GM21447 (cell line): ENCODE results near the gene SPSB1.

Experiments
- ATAC-seq: cut with Tn5 transposase; IDR thresholded peaks from one replicate; pipeline ENCODE4 v1.9.1; 2021; ENCODE audit not compliant: unreplicated experiment

The SPSB1 gene

DNA sequence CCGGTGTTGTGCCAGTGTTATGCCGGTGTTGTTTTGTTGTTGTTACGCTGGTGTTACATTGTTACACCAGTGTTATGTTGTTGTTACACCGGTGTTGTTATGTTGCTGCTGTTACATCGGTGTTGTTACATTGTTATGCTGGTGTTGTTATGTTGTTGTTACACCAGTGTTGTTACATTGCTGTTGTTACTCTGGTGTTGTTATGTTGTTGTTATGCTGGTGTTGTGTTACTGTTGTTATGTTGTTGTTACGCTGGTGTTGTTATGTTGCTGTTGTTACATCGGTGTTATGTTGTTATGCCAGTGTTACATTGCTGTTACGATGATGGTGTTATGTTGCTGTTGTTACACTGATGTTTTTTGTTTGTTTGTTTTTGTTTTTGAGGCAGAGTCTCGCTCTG is 34.1 kb upstream of the SPSB1 start:
- no peak for ATAC-seq

DNA sequence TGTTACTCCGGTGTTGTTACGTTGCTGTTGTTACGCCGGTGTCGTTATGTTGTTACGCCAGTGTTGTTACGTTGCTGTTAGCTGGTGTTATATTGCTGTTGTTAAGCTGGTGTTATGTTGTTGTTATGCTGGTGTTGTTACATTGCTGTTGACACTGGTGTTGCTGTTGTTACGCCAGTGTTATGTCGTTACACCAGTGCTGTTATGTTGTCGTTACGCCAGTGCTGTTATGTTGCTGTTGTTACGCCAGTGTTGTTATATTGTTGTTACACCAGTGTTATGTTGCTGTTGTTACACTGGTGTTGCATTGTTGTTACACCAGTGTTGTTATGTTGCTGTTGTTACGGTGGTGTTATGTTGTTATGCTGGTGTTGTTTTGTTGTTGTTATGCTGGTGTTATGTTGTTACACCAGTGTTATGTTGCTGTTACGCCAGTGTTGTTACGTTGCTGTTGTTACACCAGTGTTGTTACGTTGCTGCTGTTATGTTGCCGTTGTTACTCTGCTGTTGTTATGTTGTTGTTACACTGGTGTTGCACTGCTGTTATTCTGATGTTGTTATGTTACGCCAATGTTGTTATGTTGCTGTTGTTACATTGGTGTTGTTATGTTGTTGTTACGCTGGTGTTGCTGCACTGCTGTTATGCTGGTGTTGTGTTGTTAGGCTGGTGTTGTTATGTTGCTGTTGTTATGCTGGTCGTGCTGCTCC is 32.5 kb upstream of the SPSB1 start:
- ATAC-seq = no peak

DNA sequence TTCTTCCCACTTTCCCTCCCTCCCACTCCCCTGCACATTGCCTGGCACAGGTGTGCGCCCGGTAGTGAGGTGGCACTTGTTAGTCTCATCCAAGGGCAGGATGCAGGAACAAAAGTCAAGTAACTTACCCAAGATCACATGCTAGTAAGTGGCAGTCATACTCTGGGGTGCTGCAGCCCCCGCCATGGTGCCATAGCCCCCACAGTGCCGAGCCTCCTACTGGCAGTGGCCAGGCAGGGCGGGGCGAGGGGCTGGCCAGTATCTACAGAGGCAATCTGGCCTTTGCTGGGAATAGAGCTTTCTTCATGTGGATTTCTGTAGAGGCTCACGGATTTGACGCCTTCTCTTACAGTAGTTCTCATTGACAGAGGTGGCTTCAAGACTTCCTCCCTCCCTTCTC is 31.2 kb upstream of the SPSB1 start:
- ATAC-seq = no peak

DNA sequence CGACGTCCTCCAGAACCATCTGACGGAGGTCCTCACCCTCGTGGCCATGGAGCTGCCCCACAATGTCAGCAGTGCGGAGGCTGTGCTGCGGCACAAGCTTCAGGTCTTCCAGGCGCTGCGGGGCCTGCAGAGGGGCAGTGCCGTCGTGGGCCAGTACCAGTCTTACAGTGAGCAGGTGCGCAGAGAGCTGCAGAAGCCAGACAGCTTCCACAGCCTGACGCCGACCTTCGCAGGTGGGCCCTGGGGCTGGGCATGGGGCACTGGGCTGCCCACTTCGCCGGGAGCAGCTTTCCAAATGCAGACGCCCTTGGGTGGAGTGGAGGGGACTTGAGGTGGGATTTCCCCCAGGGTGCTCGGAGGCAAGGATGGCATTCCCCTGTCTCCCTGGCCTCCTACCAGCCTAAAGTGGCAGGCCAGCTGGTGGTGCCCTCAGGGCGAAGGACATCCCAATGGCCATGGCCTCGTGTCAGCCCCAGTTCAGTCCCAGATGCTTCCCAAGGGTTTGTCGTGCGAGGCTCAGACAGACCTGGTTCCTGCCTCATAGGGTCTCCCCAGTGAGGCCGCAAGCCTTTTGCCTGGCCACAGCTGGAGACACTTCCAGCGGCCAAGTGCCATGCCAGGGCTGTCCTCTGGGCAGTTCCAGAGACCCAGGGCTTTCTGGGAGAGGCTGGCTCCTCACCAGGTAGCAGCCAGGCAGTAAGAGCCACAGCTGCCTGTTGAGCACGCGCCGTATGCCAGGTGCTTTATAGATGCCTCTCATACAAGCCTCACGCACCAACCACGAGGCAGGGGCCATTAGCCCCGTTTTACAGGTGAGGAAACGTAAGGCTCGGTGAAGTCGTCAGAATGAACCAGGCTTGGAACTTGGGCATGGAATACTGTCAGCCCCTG is 30.4 kb upstream of the SPSB1 start:
- no peak for ATAC-seq

DNA sequence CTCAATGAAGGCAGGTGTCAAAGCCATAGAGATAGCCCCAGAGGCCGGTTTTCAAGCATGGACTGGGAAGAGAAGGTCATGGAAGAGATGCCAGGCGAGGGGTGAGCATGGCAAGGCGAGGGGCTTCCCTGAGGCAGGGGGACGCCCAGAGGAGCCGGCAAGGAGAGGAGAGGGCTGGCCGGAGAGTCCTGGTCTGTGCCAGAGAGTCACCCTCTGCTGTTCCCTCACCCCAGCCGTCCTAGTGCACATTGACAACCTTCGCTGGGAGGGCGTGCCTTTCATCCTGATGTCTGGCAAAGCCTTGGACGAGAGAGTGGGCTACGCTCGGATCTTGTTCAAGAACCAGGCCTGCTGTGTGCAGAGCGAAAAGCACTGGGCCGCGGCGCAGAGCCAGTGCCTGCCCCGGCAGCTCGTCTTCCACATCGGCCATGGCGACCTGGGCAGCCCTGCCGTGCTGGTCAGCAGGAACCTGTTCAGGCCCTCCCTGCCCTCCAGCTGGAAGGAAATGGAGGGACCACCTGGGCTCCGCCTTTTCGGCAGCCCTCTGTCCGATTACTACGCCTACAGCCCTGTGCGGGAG is 29.3 kb upstream of the SPSB1 start:
- no peak for ATAC-seq

DNA sequence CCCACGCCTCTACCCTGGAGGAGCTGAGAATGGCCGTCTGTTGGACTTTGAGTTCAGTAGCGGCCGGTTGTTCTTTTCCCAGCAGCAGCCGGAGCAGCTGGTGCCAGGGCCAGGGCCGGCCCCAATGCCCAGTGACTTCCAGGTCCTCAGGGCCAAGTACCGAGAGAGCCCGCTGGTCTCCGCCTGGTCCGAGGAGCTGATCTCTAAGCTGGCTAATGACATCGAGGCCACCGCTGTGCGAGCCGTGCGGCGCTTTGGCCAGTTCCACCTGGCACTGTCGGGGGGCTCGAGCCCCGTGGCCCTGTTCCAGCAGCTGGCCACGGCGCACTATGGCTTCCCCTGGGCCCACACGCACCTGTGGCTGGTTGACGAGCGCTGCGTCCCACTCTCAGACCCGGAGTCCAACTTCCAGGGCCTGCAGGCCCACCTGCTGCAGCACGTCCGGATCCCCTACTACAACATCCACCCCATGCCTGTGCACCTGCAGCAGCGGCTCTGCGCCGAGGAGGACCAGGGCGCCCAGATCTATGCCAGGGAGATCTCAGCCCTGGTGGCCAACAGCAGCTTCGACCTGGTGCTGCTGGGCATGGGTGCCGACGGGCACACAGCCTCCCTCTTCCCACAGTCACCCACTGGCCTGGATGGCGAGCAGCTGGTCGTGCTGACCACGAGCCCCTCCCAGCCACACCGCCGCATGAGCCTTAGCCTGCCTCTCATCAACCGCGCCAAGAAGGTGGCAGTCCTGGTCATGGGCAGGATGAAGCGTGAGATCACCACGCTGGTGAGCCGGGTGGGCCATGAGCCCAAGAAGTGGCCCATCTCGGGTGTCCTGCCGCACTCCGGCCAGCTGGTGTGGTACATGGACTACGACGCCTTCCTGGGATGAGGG is 28.5 kb upstream of the SPSB1 start:
- no peak for ATAC-seq

DNA sequence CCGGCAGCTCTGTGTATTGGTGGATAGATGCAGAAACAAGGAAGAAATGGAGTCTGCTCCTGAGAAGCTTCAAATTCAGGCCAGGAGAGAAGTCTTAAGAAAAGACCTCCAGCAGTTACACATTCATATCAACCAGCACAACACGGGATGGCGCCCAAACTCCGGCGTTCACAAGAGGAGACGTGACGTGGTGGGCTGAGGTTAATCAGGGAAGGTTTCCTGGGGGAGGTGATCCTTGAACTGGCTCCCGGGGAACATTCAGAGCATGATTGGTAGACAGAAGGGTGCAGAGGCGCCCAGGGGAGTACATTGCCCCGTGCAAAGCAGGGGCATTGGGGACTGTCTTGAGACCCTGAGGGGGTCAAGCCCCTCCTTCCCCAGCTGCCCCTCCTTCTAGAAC is 27.7 kb upstream of the SPSB1 start:
- ATAC-seq = no peak

DNA sequence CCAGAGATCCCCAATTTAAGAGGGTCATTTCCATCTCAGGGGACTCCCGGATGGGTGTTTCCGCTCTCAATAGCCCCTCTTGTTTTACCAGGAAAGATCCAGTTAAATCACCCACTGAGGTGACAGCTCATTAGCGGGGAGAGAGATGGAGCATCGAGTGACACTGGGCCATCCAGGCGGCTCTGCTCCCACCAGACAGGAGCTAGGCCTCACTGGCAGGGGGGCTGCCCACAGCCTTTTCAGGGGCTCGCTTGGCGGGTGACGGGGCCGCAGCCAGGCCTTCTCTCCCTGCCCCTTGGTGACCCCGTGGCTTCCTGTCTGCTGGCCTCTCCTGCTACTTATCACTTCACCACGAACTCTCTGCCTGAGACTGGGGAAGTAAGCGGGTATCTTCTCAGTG is 26.7 kb upstream of the SPSB1 start:
- no peak for ATAC-seq

DNA sequence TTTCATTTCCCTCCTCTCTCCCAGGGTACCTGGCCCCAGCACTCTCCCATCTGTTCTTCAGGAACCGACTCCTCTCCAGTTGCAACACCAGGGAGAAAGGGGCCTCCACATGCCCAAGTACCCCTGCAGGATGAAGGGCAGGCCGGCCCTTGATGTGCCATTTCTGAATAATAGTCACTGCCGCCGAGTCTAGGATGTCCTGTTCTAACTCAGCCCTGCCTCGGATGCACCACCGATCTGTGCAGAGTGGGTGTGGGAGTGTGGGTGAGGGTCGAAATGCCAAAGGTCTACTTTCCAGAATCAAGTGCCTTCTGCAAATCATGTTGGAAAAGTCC is 25.4 kb upstream of the SPSB1 start:
- no peak for ATAC-seq

DNA sequence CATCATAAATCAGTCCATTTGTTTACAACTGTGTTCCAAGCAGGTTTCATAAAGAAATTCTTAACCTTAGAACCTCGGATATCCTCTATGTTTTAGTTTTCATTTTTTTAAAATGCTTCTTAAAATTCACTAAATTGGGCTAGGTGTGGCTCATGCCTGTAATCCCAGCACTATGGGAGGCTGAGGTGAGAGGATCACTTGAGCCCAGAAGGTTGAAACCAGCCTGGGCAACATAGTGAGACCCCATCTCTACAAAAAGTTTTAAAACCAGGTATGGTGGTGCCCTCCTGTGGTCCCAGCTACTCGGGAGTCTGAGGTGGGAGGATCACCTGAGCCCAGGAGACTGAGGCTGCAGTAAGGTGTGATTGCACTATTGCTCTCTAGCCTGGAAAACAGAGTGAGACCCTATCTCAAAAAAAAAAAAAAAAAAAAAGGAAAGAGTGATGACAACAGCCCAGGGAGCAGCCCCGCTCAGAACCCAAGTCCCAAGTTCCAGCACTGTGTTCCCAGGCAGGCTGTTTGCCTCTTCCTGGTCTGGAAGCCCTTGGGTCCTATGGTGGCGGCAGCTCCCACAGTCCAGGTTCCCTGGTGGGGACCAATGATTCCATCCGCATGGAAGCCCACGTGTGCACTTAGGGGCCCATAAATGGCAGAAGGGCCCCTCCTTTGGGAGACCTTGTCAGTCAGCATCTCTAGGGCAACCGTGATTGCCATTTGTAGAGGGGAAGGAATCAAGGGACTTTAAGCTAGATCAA is 24.7 kb upstream of the SPSB1 start:
- ATAC-seq = no peak

DNA sequence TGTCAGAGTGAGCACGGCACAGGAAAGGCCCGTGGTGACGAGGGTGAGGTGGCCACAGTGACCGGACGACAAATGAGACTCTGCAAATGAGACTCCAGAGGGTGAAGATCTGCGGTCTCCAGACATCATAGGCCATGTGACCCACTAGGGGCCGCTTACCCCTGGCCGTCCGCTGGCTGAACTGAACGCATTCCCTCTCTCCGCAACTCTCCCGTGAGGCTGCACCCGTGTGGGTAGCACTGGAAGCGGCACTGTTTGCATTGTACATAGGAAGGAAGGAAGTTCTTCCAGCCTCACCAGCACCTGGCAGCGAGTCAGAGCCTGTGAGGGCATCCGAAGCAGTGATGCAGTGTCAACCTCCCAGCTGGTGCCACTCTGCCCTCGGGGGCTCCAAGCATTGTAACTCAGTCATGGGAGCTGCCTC is 23.6 kb upstream of the SPSB1 start:
- no peak for ATAC-seq

DNA sequence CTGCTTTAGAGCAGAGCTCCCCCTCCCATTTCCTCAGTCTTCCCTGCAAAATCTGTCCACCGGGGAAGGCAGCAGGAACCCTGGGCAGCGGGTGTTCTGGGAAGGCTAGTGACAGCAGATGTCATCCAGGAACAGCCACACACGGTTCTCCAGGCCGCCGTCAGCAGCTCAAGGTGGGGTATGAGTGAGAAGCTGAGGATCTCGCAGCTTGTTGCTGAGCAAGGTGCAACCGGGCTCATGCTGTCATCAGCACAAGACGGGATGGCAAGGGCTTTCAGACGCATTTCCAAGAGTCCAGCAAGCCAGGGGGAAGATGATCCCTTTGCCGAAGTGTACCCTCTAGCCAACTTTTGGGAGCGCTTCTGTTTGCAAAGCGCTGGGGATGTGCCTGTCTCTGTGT is 23.0 kb upstream of the SPSB1 start:
- no peak for ATAC-seq

DNA sequence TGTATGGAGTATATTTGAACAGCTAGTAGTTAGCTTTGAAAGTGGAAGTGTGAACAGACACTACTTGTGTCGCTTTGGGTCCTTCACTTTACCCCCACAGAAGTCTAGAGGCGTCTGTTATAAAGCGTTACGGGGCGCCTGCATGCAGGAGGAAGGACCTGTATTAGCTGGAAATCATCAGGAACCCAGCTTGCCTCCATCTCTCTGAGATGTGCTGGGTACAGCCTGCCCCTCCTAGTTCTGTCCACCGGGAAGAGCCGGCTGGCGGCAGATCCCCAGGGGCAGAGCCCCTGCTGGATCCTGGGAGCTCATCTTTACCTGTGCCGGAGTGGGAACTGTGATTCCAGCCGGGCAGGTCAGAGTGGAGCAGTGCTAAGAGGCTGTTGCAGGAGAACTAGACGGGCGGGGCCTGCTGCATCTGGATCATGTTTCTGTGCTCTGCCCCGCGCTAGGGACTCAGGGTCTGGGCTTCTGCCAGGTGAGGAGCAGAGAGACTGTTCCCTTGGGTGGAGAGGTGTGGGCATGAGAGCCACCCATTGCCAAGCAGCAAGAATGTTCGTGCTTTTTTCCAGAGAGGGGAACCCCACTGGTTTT is 22.3 kb upstream of the SPSB1 start:
- ATAC-seq = no peak

DNA sequence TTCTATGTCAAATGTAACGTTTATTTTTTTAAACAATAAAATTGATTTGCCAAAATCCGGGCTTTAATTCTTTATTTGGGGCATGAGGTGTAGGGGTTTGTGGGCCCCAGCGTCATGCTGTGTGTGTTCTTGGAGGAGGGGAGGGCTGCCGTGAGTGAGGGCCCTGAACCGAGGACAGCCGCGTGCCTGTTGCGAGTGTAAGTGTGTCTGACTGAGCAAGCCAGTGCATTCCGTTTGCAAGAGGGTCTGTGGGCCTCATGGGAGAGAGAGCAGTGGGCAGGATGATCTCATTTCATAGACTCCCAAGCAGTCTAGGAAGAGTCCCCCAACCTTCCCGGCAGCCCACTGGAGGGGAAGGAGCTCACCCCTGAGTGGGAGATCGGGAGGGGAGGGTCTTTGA is 21.4 kb upstream of the SPSB1 start:
- ATAC-seq = no peak

DNA sequence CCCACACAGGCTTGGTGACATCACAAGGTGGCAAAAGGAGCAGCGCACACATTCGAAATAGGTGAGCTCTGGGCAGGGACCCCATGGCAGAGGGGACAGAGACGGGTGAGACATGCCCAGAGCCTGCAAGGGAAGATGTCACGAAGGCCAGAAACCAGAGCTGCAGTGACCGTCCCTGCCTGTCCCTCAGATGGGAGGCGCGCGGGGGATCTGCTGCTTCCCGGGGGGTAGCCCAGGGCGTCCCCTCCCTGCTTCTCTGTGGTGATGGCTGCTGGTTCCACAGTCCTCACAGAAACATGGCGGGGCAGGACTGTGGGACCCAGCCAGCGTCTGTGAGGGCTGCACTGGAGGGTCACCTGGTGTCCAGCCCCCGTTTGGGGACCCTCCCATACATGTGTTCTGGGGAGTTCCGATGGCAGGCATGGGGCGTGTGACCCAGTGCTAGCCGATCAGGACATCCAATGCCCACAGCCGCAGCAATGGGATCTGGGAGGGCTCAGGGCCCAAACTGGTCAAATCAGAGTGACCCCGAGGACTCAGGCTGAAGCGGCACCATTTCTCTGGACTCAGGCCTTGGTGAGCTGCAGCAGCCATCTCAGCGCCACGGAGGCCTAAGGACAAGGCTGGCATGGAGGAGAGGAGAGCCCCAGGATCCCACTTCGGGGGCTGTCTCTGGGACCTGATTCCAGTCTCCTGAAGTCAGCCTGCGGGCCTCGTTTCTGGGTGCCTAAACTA is 20.7 kb upstream of the SPSB1 start:
- no peak for ATAC-seq

DNA sequence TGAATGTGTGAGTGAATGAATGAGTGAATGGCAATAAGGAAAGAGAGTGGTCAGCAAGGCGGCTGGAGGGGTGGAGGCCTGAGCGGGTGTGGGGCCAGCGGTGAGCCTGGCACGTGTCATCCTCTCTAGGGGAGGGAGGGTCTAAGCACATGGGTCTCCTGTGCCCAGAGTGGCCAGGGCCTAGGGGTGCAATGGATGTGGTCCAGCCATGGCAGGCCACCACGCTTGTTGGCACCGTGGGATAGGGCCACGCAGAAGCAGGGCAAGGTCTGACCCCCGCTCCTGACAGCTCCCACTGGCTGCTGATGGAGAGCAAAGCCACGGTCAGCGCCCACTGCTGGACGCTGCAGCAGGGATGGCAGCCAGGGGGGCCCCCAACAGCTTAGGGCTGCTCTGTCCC is 19.5 kb upstream of the SPSB1 start:
- ATAC-seq = no peak

DNA sequence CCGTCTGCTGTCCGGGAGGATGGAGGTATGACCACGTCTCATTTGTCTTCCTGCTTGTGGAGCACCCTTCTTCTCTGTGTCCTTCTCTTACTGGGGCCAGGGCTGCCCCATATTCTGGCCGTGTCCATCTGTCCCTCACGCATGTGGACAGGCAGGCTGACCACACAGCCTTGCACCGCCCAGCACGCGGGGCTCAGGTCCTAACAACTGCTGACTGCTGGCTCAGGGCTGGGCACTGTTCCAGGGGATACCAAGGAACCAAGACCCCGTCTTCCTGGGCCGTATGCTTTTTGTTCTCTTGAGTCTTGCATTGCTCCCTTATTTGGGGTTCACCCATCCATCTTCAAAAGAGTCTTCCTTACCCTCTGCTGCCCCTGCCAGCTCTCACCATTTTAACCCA is 17.5 kb upstream of the SPSB1 start:
- no peak for ATAC-seq

DNA sequence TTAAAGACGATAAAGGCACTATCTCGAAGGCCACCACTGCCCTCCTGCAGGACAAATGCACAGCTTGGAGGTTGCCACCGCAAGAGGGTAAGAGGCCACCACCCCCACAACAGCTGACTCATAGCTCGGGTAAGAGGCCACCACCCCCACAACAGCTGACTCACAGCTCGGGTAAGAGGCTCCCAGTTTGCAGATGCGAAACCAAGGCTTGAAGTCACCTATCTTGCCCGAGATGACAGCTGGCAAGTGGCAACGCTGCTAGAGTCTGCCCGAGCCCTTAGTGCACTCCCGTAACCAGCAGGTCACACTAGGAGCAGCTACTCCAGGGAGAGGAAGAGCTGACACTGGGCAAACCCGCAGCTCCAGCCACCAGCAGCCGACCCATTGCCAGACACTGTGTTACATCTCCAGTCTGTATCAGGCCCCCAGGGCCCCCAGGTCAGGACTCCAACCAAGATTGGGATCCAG is 17.1 kb upstream of the SPSB1 start:
- no peak for ATAC-seq

DNA sequence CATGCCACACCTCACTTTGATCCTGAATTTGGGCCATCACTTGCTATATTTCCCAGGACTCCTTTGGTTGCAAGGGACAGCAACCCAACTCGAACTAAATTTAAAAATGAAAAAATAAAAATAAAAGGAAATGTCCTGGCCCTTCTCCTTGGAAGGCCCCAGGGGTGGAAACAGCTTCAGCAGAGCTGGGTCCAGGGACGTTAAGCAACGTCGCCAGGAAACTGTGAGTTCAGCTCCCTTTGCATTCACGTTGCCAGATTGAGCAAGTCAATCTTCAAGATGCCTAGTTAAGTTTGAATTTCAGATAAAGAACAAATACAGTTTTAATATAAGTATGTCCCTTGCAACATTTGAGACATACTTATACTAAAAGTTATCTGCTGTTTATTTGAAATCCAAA is 14.6 kb upstream of the SPSB1 start:
- no peak for ATAC-seq
